Measurements from ENCODE around the gene ZMIZ2. TPM values are rescaled to one million over a fixed set of nuclear protein-coding genes. Genes with fewer than 3 reads are reported as not detected.

Gene ZMIZ2
- total and polyA plus RNA-seq, 2 experiments from 2014 or later = 15.5 to 46.1 TPM

DNA sequence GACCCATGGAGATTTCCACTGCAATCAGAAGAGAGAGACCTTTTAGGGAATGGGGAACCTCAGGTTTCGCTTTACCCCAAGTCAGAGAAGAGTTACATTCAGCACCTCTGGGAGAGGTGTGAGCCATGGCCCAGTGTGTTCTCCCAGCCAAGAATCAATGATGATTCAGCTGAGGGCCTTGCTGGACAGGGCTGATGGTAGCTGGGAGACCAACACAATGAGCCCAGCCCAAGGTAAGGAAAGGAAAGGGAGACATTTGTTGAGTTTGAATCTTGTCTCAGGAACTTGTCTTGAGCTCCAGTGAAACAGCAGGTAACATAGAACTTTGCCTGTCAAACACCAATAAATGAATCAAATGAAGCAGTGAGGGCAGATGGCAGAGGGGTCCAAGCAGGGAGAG, 33.8 kb downstream of the ZMIZ2 start:
- no peaks in the 10 kb centered on the region for H3K27me3 ChIP-seq (ENCODE audit: insufficient read depth)
- H3K4me3 ChIP-seq = no peak overlapping the region
- Mint-ChIP-seq H3K27ac (no peak overlapping the region), H3K4me3 (no peak overlapping the region; the same call in 2 of the 3 replicates), H3K27me3 (ENCODE audit: insufficient read depth, low read depth, poor library complexity) (peaks cover 2% of the 10 kb centered on the region), H3K9me3 (peaks cover 22% of the 10 kb centered on the region), H3K4me1 (no peaks in the 10 kb centered on the region), H3K36me3 (ENCODE audit: low read depth) (no peaks in the 10 kb centered on the region; the same call in 2 of the 3 replicates)
- H3K27ac ChIP-seq (ENCODE audit: low read depth) = no peak overlapping the region
- TF ChIP-seq NANOG (IDR thresholded peaks at IDR 0.05; ENCODE audit: borderline replicate concordance) = no peak
- TF ChIP-seq STAT1 (IDR thresholded peaks at IDR 0.05; ENCODE audit: unreplicated experiment) = no peak
- TF ChIP-seq ZNF114 (CRISPR knock-in tag; IDR thresholded peaks at IDR 0.05) = no peak
- no peak for TF ChIP-seq EZH2 (IDR thresholded peaks at IDR 0.05; ENCODE audit: low read depth, unreplicated experiment)
- ATAC-seq (no peak), DNase-seq (ENCODE audit: low spot score) (no peak)
- no peak overlapping the region for H2AFZ ChIP-seq
- no peaks in the 10 kb centered on the region for H3K9me2 ChIP-seq (ENCODE audit: insufficient read depth)
- no peaks in the 10 kb centered on the region for H3K79me2 ChIP-seq (replicated peaks; ENCODE audit: insufficient read depth)
- H4K20me1 ChIP-seq (replicated peaks; ENCODE audit: insufficient read depth) = no peaks in the 10 kb centered on the region
- H3K4me2 ChIP-seq = no peak overlapping the region
- no peaks in the 10 kb centered on the region for H3K4me1 ChIP-seq (ENCODE audit: insufficient read depth)
- no peaks in the 10 kb centered on the region for H3K36me3 ChIP-seq (ENCODE audit: insufficient read depth)
- no peaks in the 10 kb centered on the region for H3F3A ChIP-seq (replicated peaks; ENCODE audit: low read depth)

DNA sequence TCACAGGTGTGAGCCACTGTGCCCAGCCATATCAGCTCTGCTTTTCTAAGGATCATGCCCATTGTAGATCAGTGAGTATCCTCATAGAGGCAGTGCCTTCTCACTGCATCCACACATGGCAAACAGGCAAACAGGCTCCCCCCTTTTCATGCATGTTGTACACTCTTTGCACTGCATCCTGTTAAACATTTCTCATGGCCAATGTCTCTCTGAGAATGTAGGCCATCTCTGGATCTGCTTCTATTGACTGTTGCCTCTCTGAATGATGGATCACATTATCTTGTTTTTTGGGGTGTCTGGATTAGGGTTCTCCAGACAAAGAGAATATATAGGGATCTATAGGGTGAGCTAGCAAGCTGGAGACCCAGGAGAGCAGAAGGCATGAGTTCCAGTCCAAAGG, 34.8 kb downstream of the ZMIZ2 start:
- Histone ChIP-seq H3K9me2 (ENCODE audit: insufficient read depth) (no peaks in the 10 kb centered on the region), H3K4me2 (no peak overlapping the region), H3K4me3 (no peak overlapping the region), H3K4me1 (ENCODE audit: insufficient read depth) (no peaks in the 10 kb centered on the region), H2AFZ (no peak overlapping the region), H3K36me3 (ENCODE audit: insufficient read depth) (no peaks in the 10 kb centered on the region), H3K27ac (ENCODE audit: low read depth) (no peak overlapping the region), H3F3A (replicated peaks; ENCODE audit: low read depth) (no peaks in the 10 kb centered on the region), H3K79me2 (replicated peaks; ENCODE audit: insufficient read depth) (no peaks in the 10 kb centered on the region), H4K20me1 (replicated peaks; ENCODE audit: insufficient read depth) (no peaks in the 10 kb centered on the region), H3K27me3 (ENCODE audit: insufficient read depth) (no peaks in the 10 kb centered on the region)
- H3K4me3 Mint-ChIP-seq = no peak overlapping the region
- no peak for ATAC-seq
- no peaks in the 10 kb centered on the region; the same call in 2 of the 3 replicates for H3K36me3 Mint-ChIP-seq (ENCODE audit: low read depth)
- H3K4me1 Mint-ChIP-seq = no peaks in the 10 kb centered on the region
- DNase-seq (ENCODE audit: low spot score) = no peak
- peaks cover 22% of the 10 kb centered on the region for H3K9me3 Mint-ChIP-seq
- peaks cover 2% of the 10 kb centered on the region for H3K27me3 Mint-ChIP-seq (ENCODE audit: insufficient read depth, low read depth, poor library complexity)
- H3K27ac Mint-ChIP-seq = no peak overlapping the region
- TF ChIP-seq, protein P1, sequence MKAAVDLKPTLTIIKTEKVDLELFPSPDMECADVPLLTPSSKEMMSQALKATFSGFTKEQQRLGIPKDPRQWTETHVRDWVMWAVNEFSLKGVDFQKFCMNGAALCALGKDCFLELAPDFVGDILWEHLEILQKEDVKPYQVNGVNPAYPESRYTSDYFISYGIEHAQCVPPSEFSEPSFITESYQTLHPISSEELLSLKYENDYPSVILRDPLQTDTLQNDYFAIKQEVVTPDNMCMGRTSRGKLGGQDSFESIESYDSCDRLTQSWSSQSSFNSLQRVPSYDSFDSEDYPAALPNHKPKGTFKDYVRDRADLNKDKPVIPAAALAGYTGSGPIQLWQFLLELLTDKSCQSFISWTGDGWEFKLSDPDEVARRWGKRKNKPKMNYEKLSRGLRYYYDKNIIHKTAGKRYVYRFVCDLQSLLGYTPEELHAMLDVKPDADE (IDR thresholded peaks at IDR 0.05) = no peak
- TF ChIP-seq CREB1 (CRISPR knock-in tag; IDR thresholded peaks at IDR 0.05; ENCODE audit: low read depth) = no peak
- no peak for TF ChIP-seq ZNF114 (CRISPR knock-in tag; IDR thresholded peaks at IDR 0.05)
- TF ChIP-seq NANOG (IDR thresholded peaks at IDR 0.05; ENCODE audit: borderline replicate concordance) = no peak
- no peak for TF ChIP-seq JUNB (IDR thresholded peaks at IDR 0.05; ENCODE audit: unreplicated experiment)
- TF ChIP-seq, protein P2, sequence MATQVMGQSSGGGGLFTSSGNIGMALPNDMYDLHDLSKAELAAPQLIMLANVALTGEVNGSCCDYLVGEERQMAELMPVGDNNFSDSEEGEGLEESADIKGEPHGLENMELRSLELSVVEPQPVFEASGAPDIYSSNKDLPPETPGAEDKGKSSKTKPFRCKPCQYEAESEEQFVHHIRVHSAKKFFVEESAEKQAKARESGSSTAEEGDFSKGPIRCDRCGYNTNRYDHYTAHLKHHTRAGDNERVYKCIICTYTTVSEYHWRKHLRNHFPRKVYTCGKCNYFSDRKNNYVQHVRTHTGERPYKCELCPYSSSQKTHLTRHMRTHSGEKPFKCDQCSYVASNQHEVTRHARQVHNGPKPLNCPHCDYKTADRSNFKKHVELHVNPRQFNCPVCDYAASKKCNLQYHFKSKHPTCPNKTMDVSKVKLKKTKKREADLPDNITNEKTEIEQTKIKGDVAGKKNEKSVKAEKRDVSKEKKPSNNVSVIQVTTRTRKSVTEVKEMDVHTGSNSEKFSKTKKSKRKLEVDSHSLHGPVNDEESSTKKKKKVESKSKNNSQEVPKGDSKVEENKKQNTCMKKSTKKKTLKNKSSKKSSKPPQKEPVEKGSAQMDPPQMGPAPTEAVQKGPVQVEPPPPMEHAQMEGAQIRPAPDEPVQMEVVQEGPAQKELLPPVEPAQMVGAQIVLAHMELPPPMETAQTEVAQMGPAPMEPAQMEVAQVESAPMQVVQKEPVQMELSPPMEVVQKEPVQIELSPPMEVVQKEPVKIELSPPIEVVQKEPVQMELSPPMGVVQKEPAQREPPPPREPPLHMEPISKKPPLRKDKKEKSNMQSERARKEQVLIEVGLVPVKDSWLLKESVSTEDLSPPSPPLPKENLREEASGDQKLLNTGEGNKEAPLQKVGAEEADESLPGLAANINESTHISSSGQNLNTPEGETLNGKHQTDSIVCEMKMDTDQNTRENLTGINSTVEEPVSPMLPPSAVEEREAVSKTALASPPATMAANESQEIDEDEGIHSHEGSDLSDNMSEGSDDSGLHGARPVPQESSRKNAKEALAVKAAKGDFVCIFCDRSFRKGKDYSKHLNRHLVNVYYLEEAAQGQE (IDR thresholded peaks at IDR 0.05; ENCODE audit: unreplicated experiment) = no peak
- TF ChIP-seq, protein P3, sequence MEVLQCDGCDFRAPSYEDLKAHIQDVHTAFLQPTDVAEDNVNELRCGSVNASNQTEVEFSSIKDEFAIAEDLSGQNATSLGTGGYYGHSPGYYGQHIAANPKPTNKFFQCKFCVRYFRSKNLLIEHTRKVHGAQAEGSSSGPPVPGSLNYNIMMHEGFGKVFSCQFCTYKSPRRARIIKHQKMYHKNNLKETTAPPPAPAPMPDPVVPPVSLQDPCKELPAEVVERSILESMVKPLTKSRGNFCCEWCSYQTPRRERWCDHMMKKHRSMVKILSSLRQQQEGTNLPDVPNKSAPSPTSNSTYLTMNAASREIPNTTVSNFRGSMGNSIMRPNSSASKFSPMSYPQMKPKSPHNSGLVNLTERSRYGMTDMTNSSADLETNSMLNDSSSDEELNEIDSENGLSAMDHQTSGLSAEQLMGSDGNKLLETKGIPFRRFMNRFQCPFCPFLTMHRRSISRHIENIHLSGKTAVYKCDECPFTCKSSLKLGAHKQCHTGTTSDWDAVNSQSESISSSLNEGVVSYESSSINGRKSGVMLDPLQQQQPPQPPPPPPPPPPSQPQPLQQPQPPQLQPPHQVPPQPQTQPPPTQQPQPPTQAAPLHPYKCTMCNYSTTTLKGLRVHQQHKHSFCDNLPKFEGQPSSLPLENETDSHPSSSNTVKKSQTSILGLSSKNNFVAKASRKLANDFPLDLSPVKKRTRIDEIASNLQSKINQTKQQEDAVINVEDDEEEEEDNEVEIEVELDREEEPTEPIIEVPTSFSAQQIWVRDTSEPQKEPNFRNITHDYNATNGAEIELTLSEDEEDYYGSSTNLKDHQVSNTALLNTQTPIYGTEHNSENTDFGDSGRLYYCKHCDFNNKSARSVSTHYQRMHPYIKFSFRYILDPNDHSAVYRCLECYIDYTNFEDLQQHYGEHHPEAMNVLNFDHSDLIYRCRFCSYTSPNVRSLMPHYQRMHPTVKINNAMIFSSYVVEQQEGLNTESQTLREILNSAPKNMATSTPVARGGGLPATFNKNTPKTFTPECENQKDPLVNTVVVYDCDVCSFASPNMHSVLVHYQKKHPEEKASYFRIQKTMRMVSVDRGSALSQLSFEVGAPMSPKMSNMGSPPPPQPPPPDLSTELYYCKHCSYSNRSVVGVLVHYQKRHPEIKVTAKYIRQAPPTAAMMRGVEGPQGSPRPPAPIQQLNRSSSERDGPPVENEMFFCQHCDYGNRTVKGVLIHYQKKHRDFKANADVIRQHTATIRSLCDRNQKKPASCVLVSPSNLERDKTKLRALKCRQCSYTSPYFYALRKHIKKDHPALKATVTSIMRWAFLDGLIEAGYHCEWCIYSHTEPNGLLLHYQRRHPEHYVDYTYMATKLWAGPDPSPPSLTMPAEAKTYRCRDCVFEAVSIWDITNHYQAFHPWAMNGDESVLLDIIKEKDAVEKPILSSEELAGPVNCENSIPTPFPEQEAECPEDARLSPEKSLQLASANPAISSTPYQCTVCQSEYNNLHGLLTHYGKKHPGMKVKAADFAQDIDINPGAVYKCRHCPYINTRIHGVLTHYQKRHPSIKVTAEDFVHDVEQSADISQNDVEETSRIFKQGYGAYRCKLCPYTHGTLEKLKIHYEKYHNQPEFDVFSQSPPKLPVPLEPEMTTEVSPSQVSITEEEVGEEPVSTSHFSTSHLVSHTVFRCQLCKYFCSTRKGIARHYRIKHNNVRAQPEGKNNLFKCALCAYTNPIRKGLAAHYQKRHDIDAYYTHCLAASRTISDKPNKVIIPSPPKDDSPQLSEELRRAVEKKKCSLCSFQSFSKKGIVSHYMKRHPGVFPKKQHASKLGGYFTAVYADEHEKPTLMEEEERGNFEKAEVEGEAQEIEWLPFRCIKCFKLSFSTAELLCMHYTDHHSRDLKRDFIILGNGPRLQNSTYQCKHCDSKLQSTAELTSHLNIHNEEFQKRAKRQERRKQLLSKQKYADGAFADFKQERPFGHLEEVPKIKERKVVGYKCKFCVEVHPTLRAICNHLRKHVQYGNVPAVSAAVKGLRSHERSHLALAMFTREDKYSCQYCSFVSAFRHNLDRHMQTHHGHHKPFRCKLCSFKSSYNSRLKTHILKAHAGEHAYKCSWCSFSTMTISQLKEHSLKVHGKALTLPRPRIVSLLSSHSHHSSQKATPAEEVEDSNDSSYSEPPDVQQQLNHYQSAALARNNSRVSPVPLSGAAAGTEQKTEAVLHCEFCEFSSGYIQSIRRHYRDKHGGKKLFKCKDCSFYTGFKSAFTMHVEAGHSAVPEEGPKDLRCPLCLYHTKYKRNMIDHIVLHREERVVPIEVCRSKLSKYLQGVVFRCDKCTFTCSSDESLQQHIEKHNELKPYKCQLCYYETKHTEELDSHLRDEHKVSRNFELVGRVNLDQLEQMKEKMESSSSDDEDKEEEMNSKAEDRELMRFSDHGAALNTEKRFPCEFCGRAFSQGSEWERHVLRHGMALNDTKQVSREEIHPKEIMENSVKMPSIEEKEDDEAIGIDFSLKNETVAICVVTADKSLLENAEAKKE (CRISPR knock-in tag; IDR thresholded peaks at IDR 0.05) = no peak
- no peak for TF ChIP-seq POLR2AphosphoS5 (IDR thresholded peaks at IDR 0.05; ENCODE audit: low read depth)
- no peak for TF ChIP-seq EZH2 (IDR thresholded peaks at IDR 0.05; ENCODE audit: low read depth, unreplicated experiment)
- no peak for TF ChIP-seq EZH2phosphoT487 (IDR thresholded peaks at IDR 0.05; ENCODE audit: unreplicated experiment)
- no peak for TF ChIP-seq STAT1 (IDR thresholded peaks at IDR 0.05; ENCODE audit: unreplicated experiment)

Measured in GM23338 (cell line).